ENCODE results near the gene KCP.

Gene KCP

DNA sequence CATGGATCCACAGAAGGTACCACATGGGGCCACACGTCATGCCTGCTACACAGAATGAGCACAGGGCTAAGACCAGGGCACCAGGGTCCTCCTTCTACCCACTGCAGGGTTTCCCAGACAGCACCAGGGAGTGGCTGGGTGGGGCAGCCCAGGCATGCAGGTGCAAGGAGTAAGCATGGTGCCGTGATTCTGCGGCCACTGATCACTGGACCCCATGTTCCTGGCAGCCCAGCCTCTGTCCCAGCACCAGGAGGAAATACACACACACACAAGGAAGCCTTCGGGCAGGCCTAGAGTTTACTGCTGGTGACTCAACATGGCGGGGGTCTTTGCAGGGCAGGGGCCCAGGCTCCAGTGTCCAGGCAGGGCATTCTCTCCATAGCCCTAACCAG lies 33.9 kb downstream of the KCP start:
- no peak overlapping the region for H3K9ac ChIP-seq (ENCODE audit: low read length)
- H3K4me2 ChIP-seq (ENCODE audit: low read depth, low read length) = no peak overlapping the region
- no peak overlapping the region for H2AFZ ChIP-seq (ENCODE audit: low read length)
- no peaks in the 10 kb centered on the region for H4K20me1 ChIP-seq (ENCODE audit: insufficient read depth, low read length)
- no peaks in the 10 kb centered on the region for H3F3A ChIP-seq (ENCODE audit: insufficient read depth, low read length)
- H3K27ac ChIP-seq (ENCODE audit: low read length) = no peak overlapping the region
- no peaks in the 10 kb centered on the region for H3K9me2 ChIP-seq (replicated peaks; ENCODE audit: insufficient read depth, low read length)
- H3K79me2 ChIP-seq (ENCODE audit: low read length) = no peaks in the 10 kb centered on the region
- no peaks in the 10 kb centered on the region for H3K9me3 ChIP-seq (replicated peaks; ENCODE audit: insufficient read depth, low read length)
- H3K27me3 ChIP-seq (replicated peaks; ENCODE audit: insufficient read depth, low read length) = no peaks in the 10 kb centered on the region
- no peak for DNase-seq
- H3K4me1 ChIP-seq (ENCODE audit: low read length) = no peaks in the 10 kb centered on the region
- H3K4me3 ChIP-seq (ENCODE audit: low read length) = no peak overlapping the region
- TF ChIP-seq CTCF (IDR thresholded peaks at IDR 0.05; ENCODE audit: low read length) = no peak
- TF ChIP-seq EZH2phosphoT487 (IDR thresholded peaks at IDR 0.05; ENCODE audit: low read length) = no peak
- TF ChIP-seq EZH2 (optimal IDR thresholded peaks at IDR 0.05; ENCODE audit: low read depth, low read length) = no peak
- no peaks in the 10 kb centered on the region for H3K36me3 ChIP-seq (replicated peaks; ENCODE audit: insufficient read depth, low read length)

GRCh38 chr7:128876127-128876526 lies 34.4 kb downstream of the KCP start:
- no peaks in the 10 kb centered on the region for H3F3A ChIP-seq (ENCODE audit: insufficient read depth, low read length)
- no peaks in the 10 kb centered on the region for H3K36me3 ChIP-seq (replicated peaks; ENCODE audit: insufficient read depth, low read length)
- H2AFZ ChIP-seq (ENCODE audit: low read length) = no peak overlapping the region
- no peak for DNase-seq
- no peaks in the 10 kb centered on the region for H3K79me2 ChIP-seq (ENCODE audit: low read length)
- H4K20me1 ChIP-seq (ENCODE audit: insufficient read depth, low read length) = no peaks in the 10 kb centered on the region
- H3K4me2 ChIP-seq (ENCODE audit: low read depth, low read length) = no peak overlapping the region
- no peaks in the 10 kb centered on the region for H3K9me3 ChIP-seq (replicated peaks; ENCODE audit: insufficient read depth, low read length)
- H3K9ac ChIP-seq (ENCODE audit: low read length) = no peak overlapping the region
- no peaks in the 10 kb centered on the region for H3K4me1 ChIP-seq (ENCODE audit: low read length)
- H3K9me2 ChIP-seq (replicated peaks; ENCODE audit: insufficient read depth, low read length) = no peaks in the 10 kb centered on the region
- TF ChIP-seq CTCF (IDR thresholded peaks at IDR 0.05; ENCODE audit: low read length) (no peak), EZH2 (optimal IDR thresholded peaks at IDR 0.05; ENCODE audit: low read depth, low read length) (no peak), EZH2phosphoT487 (IDR thresholded peaks at IDR 0.05; ENCODE audit: low read length) (no peak)
- no peak overlapping the region for H3K27ac ChIP-seq (ENCODE audit: low read length)
- no peaks in the 10 kb centered on the region for H3K27me3 ChIP-seq (replicated peaks; ENCODE audit: insufficient read depth, low read length)
- no peak overlapping the region for H3K4me3 ChIP-seq (ENCODE audit: low read length)

DNA sequence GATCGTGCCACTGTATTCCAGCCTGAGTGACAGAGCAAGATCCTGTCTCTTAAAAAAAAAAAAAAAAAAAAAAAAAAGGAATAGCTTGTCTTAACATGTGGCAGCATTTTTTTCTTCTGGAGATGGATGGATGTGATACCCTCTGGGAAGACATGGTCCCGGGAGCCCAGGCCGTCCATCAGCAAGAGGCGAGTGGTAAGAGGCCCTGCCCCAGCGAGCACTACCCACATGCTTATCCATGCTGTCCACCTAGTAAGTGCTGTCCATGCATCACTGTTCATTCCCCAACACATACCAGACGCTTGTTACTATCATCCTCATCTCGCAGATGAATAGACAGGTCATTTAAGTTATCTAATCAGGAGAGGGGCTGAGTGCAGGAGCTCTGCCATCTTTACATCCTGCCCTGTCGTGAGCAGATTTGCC lies 35.0 kb downstream of the KCP start:
- H3K79me2 ChIP-seq (ENCODE audit: low read length) = no peaks in the 10 kb centered on the region
- H3K9me2 ChIP-seq (replicated peaks; ENCODE audit: insufficient read depth, low read length) = no peaks in the 10 kb centered on the region
- no peaks in the 10 kb centered on the region for H3K9me3 ChIP-seq (replicated peaks; ENCODE audit: insufficient read depth, low read length)
- TF ChIP-seq CTCF (IDR thresholded peaks at IDR 0.05; ENCODE audit: low read length) = no peak
- no peak for TF ChIP-seq EZH2 (optimal IDR thresholded peaks at IDR 0.05; ENCODE audit: low read depth, low read length)
- TF ChIP-seq EZH2phosphoT487 (IDR thresholded peaks at IDR 0.05; ENCODE audit: low read length) = no peak
- H3K4me1 ChIP-seq (ENCODE audit: low read length) = no peaks in the 10 kb centered on the region
- H3F3A ChIP-seq (ENCODE audit: insufficient read depth, low read length) = no peaks in the 10 kb centered on the region
- no peaks in the 10 kb centered on the region for H3K27me3 ChIP-seq (replicated peaks; ENCODE audit: insufficient read depth, low read length)
- no peaks in the 10 kb centered on the region for H4K20me1 ChIP-seq (ENCODE audit: insufficient read depth, low read length)
- H3K4me2 ChIP-seq (ENCODE audit: low read depth, low read length) = no peak overlapping the region
- H3K9ac ChIP-seq (ENCODE audit: low read length) = no peak overlapping the region
- no peak overlapping the region for H3K27ac ChIP-seq (ENCODE audit: low read length)
- no peaks in the 10 kb centered on the region for H3K36me3 ChIP-seq (replicated peaks; ENCODE audit: insufficient read depth, low read length)
- no peak overlapping the region for H2AFZ ChIP-seq (ENCODE audit: low read length)
- DNase-seq = no peak
- H3K4me3 ChIP-seq (ENCODE audit: low read length) = no peak overlapping the region

All from MM.1S (cell line).